CD4-positive, alpha-beta T cell (primary cell): ENCODE results near the gene MPP4. TPM values are rescaled to one million over a fixed set of nuclear protein-coding genes. Genes with fewer than 3 reads are reported as not detected.

ENCODE experiments used
- ATAC-seq: fragments of 200-7000 bp; cut with Tn5 transposase; one replicate; pipeline ENCODE4 v1.10.0; 2022; ENCODE audit warnings: mild to moderate bottlenecking; ENCODE audit not compliant: poor library complexity
- CTCF ChIA-PET: fragments of 350-600 bp; sonication (Branson Sonifier 250); formaldehyde crosslinking; loops from one replicate; lab custom pipeline; 2021; ENCODE audit warnings: antibody characterized with exemption, inconsistent platforms; lab: Charles Lee
- POLR2A ChIA-PET: fragments of 350-600 bp; sonication (Branson Sonifier 250); formaldehyde crosslinking; loops from one replicate; lab custom pipeline; 2021; ENCODE audit warnings: antibody characterized with exemption, inconsistent platforms; lab: Charles Lee
- DNase-seq, 14 experiments: peaks; one replicate each; pipeline ENCODE4 v3.0.0-alpha.2; 2013 to 2020; ENCODE audit warnings: mixed read lengths in 2 of 14
- H3K27ac ChIP-seq, 2 donors: one replicate each; pipeline versions ENCODE4 v1.5.1 to v1.7.0; 2013; ENCODE audit warnings: low read length in 2 of 2, low read depth in 1 of 2, mild to moderate bottlenecking in 1 of 2
- H3K27me3 ChIP-seq, 2 experiments: 1 replicate in 1 of 2; 2 replicates in 1 of 2; pipeline versions ENCODE4 v1.6.1 to v1.7.0; 2013; ENCODE audit warnings: low read length in 2 of 2, control low read depth in 1 of 2, mild to moderate bottlenecking in 1 of 2, moderate library complexity in 1 of 2; ENCODE audit not compliant: insufficient read depth in 2 of 2, control insufficient read depth in 1 of 2
- H3K36me3 ChIP-seq: one replicate; pipeline ENCODE4 v1.6.1; 2013; ENCODE audit warnings: low read length, control low read depth; ENCODE audit not compliant: insufficient read depth
- H3K4me1 ChIP-seq: one replicate; pipeline ENCODE4 v1.6.1; 2013; ENCODE audit warnings: low read length, control low read depth; ENCODE audit not compliant: insufficient read depth
- H3K4me3 ChIP-seq: one replicate; pipeline ENCODE4 v1.5.1; 2013; ENCODE audit warnings: mild to moderate bottlenecking, low read length, moderate library complexity
- H3K9me3 ChIP-seq, 2 experiments: 1 replicate in 1 of 2; 2 replicates in 1 of 2; pipeline versions ENCODE4 v1.6.1 to v1.7.0; 2013; ENCODE audit warnings: low read length in 2 of 2, mild to moderate bottlenecking in 2 of 2, control low read depth in 1 of 2, moderate library complexity in 1 of 2; ENCODE audit not compliant: control insufficient read depth in 1 of 2, insufficient read depth in 1 of 2
- H3K27ac Mint-ChIP-seq: one replicate; pipeline ENCODE4 v1.8.0; 2020; ENCODE audit warnings: mixed read lengths
- H3K27me3 Mint-ChIP-seq: one replicate; pipeline ENCODE4 v1.8.0; 2021; ENCODE audit warnings: mixed read lengths
- H3K36me3 Mint-ChIP-seq: one replicate; pipeline ENCODE4 v1.8.0; 2021; ENCODE audit warnings: low read depth, mixed read lengths
- H3K4me1 Mint-ChIP-seq: one replicate; pipeline ENCODE4 v1.8.0; 2021; ENCODE audit warnings: low read depth, mixed read lengths
- H3K4me3 Mint-ChIP-seq: one replicate; pipeline ENCODE4 v1.8.0; 2020; ENCODE audit warnings: mild to moderate bottlenecking, mixed read lengths
- H3K9me3 Mint-ChIP-seq: one replicate; pipeline ENCODE4 v1.8.0; 2020; ENCODE audit warnings: mixed read lengths
- intact Hi-C, 2 experiments: fragments of 100-400 bp; cut with DNase I in 1 of 2; cut with micrococcal nuclease in 1 of 2; formaldehyde crosslinking; loops; one replicate each; pipeline versions ENCODE4 v1.15.1 to v1.9.0; 2023 to 2025; cut with DNase I, micrococcal nuclease
- total RNA-seq, 174 experiments: library from RNA in 2 of 174; stranded (reverse) in 2 of 174; gene quantifications; one replicate each; pipeline ENCODE4 v1.2.3 and lab custom pipeline; 2021 to 2026
- TF ChIP-seq, protein P1 (sequence below): fragments of 200-600 bp; IDR thresholded peaks from one replicate; pipeline ENCODE4 v1.8.0; 2022; ENCODE audit warnings: antibody characterized with exemption, mild to moderate bottlenecking

The MPP4 gene
- total RNA-seq, 2 experiments from 2014 or later, result not detected

DNA sequence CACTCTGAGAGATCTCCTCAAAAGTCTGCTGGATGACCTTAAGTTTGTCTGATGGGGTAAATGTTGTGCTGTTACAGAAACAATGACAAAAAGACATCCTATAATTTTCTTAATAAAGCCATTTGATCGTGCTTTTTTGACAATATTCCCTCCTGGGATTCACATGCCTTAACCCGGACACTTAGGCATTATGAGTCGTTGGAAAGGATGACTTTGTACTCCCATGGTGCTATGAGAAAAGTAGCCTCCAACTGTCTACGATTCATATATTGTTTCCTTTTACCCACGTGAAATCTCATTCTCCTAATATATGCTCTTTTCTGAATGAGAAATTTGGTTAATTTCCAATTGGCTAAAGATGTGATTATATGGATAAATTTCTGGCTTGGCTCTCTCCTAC, 6.1 kb upstream of the MPP4 start:
- peaks cover 5% of the 10 kb centered on the region for H3K4me1 Mint-ChIP-seq
- peaks cover 32% of the 10 kb centered on the region for H3K36me3 ChIP-seq
- no peaks in the 10 kb centered on the region for H3K9me3 ChIP-seq
- H3K4me3 ChIP-seq, result no peak overlapping the region
- H3K4me3 Mint-ChIP-seq, result no peak overlapping the region
- CTCF ChIA-PET, result no interaction called here
- no peaks in the 10 kb centered on the region for H3K27me3 Mint-ChIP-seq
- POLR2A ChIA-PET, result no interaction called here
- TF ChIP-seq, protein P1, sequence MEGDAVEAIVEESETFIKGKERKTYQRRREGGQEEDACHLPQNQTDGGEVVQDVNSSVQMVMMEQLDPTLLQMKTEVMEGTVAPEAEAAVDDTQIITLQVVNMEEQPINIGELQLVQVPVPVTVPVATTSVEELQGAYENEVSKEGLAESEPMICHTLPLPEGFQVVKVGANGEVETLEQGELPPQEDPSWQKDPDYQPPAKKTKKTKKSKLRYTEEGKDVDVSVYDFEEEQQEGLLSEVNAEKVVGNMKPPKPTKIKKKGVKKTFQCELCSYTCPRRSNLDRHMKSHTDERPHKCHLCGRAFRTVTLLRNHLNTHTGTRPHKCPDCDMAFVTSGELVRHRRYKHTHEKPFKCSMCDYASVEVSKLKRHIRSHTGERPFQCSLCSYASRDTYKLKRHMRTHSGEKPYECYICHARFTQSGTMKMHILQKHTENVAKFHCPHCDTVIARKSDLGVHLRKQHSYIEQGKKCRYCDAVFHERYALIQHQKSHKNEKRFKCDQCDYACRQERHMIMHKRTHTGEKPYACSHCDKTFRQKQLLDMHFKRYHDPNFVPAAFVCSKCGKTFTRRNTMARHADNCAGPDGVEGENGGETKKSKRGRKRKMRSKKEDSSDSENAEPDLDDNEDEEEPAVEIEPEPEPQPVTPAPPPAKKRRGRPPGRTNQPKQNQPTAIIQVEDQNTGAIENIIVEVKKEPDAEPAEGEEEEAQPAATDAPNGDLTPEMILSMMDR, result no peak
- H3K36me3 Mint-ChIP-seq, result peaks cover 75% of the 10 kb centered on the region
- no peak overlapping the region for H3K27ac Mint-ChIP-seq
- no peaks in the 10 kb centered on the region for H3K4me1 ChIP-seq
- intact Hi-C loops, result no loop called here
- H3K27me3 ChIP-seq, result no peaks in the 10 kb centered on the region
- DNase-seq, result no peak
- ATAC-seq, result no peak
- no peaks in the 10 kb centered on the region for H3K9me3 Mint-ChIP-seq
- no peak overlapping the region for H3K27ac ChIP-seq

DNA sequence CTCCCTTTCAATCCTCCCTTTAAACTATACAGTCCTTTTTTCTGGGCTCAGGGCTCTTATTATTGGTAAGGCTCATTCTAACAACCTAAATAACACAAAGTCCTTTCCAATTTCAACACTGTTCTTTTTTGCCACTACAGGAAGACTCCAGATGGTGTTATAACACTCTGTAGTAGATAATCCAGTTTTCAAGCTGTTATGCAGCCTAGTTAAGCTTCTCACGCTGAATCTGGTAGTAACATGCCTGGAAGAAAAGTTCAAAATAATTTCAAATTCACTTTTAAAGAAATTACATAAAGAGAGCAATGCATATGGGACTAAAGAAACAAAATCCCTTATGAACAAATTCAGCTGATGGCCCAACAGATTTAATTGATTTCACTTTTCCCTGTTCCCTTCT, 3.2 kb upstream of the MPP4 start:
- no peaks in the 10 kb centered on the region for H3K9me3 ChIP-seq
- no peak overlapping the region for H3K4me3 ChIP-seq
- peaks cover 24% of the 10 kb centered on the region for H3K36me3 ChIP-seq
- TF ChIP-seq, protein P1, result no peak
- ChIA-PET POLR2A (no interaction called here), CTCF (no interaction called here)
- intact Hi-C loops, result no loop called here
- H3K27ac ChIP-seq, result no peak overlapping the region
- Mint-ChIP-seq H3K4me1 (no peaks in the 10 kb centered on the region), H3K27ac (no peak overlapping the region), H3K9me3 (no peaks in the 10 kb centered on the region), H3K4me3 (no peak overlapping the region), H3K27me3 (no peaks in the 10 kb centered on the region), H3K36me3 (peaks cover 49% of the 10 kb centered on the region)
- H3K27me3 ChIP-seq, result no peaks in the 10 kb centered on the region
- no peak for DNase-seq
- ATAC-seq, result no peak
- H3K4me1 ChIP-seq, result no peaks in the 10 kb centered on the region

DNA sequence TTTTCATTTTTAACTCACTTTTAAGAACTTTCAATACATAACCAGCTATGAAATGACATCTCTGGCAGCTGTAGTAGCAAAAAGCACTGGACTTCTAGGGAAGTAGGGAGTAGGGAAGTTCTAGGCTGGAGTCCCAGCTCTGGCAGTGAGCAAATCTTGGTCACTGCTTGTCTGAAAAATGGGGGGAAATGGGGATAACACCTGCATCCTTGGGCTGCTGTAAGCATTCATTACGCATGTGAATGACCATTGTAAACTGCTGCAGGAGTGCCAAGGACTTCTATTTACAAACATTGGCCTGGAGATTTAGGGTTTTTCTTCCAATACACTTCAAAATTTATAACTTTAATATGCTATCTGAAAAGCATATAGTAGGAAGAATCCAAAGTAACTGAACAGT, 972 bp upstream of the MPP4 start:
- intact Hi-C loops, result no loop called here
- no peak overlapping the region for H3K4me3 ChIP-seq
- Mint-ChIP-seq H3K9me3 (no peaks in the 10 kb centered on the region), H3K27ac (no peak overlapping the region), H3K4me3 (no peak overlapping the region), H3K4me1 (no peaks in the 10 kb centered on the region), H3K36me3 (peaks cover 36% of the 10 kb centered on the region), H3K27me3 (no peaks in the 10 kb centered on the region)
- H3K27ac ChIP-seq, result no peak overlapping the region
- ATAC-seq, result no peak
- H3K36me3 ChIP-seq, result peaks cover 11% of the 10 kb centered on the region
- ChIA-PET CTCF (no interaction called here), POLR2A (no interaction called here)
- no peak for DNase-seq
- TF ChIP-seq, protein P1, result no peak
- no peaks in the 10 kb centered on the region for H3K9me3 ChIP-seq
- no peaks in the 10 kb centered on the region for H3K27me3 ChIP-seq
- H3K4me1 ChIP-seq, result no peaks in the 10 kb centered on the region
